HG02943 (cell line): ENCODE data around the gene BPI.
"Not testable (repeated sequence)": the region's sequence is repeated elsewhere in the genome, so short reads cannot be mapped to it uniquely, and the experiment has no call there.

ENCODE experiments used
- ATAC-seq: cut with Tn5 transposase; IDR thresholded peaks from one replicate; pipeline ENCODE4 v1.9.1; 2021; ENCODE audit warnings: mild to moderate bottlenecking, low read depth, moderate library complexity; ENCODE audit not compliant: unreplicated experiment

The BPI gene

GRCh38 chr20:38301309-38301708, 2.6 kb upstream of the BPI start:
- no peak for ATAC-seq

GRCh38 chr20:38302786-38303185, 1.2 kb upstream of the BPI start:
- no peak for ATAC-seq

GRCh38 chr20:38304845-38305447, 990 bp downstream of the BPI start:
- no peak for ATAC-seq

- ATAC-seq = no peak
Observed at GRCh38 chr20:38305541-38305940, 1.6 kb downstream of the BPI start.

- no peak for ATAC-seq
Observed at GRCh38 chr20:38306379-38306778, 2.4 kb downstream of the BPI start.

- ATAC-seq = no peak
Observed at GRCh38 chr20:38307371-38308046, 3.6 kb downstream of the BPI start.

GRCh38 chr20:38308047-38308438, 4.1 kb downstream of the BPI start:
- no peak for ATAC-seq

GRCh38 chr20:38308447-38308846, 4.5 kb downstream of the BPI start:
- no peak for ATAC-seq

- no peak for ATAC-seq
Observed at GRCh38 chr20:38311091-38311490, 7.1 kb downstream of the BPI start.

GRCh38 chr20:38311491-38311890, 7.5 kb downstream of the BPI start:
- ATAC-seq = no peak

GRCh38 chr20:38313676-38314075, 9.7 kb downstream of the BPI start:
- ATAC-seq = no peak

- not testable (repeated sequence) for ATAC-seq
Observed at GRCh38 chr20:38314350-38314749, 10.4 kb downstream of the BPI start.

- no peak for ATAC-seq
Observed at GRCh38 chr20:38315290-38315966, 11.5 kb downstream of the BPI start.

GRCh38 chr20:38316341-38316740, 12.4 kb downstream of the BPI start:
- ATAC-seq = no peak

- ATAC-seq = no peak
Observed at GRCh38 chr20:38317422-38317821, 13.5 kb downstream of the BPI start.

GRCh38 chr20:38320221-38320620, 16.3 kb downstream of the BPI start:
- ATAC-seq = no peak

GRCh38 chr20:38321959-38322598, 18.1 kb downstream of the BPI start:
- ATAC-seq = no peak

GRCh38 chr20:38324159-38324558, 20.2 kb downstream of the BPI start:
- ATAC-seq = no peak

GRCh38 chr20:38325167-38325566, 21.2 kb downstream of the BPI start:
- no peak for ATAC-seq

- ATAC-seq = no peak
Observed at GRCh38 chr20:38325905-38326304, 21.9 kb downstream of the BPI start.

- ATAC-seq = no peak
Observed at GRCh38 chr20:38326309-38326708, 22.4 kb downstream of the BPI start.
